Esophagus muscularis mucosa (tissue), 3 donors: ENCODE measurements around the gene LPAR2.

Experiments used
- POLR2A ChIP-seq: fragments of 450-650 bp; IDR thresholded peaks from one replicate; pipeline ENCODE4 v1.6.1; 2017; ENCODE audit warnings: antibody characterized with exemption, moderate library complexity, mild to moderate bottlenecking, low read depth
- POLR2AphosphoS5 ChIP-seq, 2 donors: sonication (generic); formaldehyde crosslinking; IDR thresholded peaks; one replicate each; pipeline ENCODE4 v1.6.1; 2017; ENCODE audit warnings: antibody characterized with exemption in 2 of 2
- TF ChIP-seq, protein P1 (sequence below), 3 experiments: fragments of 200-600 bp in 2 of 3; fragments of 450-650 bp in 1 of 3; sonication (generic) in 2 of 3; IDR thresholded peaks; one replicate each; pipeline ENCODE4 v1.5.1; 2017 to 2019; ENCODE audit warnings: antibody characterized with exemption in 3 of 3, mild to moderate bottlenecking in 2 of 3, moderate library complexity in 1 of 3

DNA sequence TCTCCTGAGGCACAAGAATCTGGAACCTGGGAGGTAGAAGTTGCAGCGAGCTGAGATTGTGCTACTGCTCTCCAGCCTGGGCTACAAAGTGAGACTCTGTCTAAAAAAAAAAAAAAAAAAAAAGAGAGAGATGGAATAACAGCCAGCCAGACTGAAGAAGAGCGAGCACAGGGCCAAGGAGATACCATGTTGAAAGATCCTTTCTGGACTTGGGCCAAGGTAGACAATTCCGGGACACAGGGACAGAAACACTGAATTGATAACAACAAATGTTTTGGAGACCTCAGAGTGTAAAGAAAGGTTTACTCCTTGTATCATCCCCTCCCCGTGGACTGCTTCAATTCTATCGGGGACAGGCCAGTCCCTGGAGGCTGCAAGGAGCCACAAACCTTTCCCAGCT is 4.6 kb downstream of the LPAR2 start:
- TF ChIP-seq, protein P1, sequence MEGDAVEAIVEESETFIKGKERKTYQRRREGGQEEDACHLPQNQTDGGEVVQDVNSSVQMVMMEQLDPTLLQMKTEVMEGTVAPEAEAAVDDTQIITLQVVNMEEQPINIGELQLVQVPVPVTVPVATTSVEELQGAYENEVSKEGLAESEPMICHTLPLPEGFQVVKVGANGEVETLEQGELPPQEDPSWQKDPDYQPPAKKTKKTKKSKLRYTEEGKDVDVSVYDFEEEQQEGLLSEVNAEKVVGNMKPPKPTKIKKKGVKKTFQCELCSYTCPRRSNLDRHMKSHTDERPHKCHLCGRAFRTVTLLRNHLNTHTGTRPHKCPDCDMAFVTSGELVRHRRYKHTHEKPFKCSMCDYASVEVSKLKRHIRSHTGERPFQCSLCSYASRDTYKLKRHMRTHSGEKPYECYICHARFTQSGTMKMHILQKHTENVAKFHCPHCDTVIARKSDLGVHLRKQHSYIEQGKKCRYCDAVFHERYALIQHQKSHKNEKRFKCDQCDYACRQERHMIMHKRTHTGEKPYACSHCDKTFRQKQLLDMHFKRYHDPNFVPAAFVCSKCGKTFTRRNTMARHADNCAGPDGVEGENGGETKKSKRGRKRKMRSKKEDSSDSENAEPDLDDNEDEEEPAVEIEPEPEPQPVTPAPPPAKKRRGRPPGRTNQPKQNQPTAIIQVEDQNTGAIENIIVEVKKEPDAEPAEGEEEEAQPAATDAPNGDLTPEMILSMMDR (IDR thresholded peaks at IDR 0.05) = no peak
- TF ChIP-seq POLR2AphosphoS5 (IDR thresholded peaks at IDR 0.05) (no peak), POLR2A (no peak)
